ENCODE data around the gene PLCG2. TPM values are rescaled to one million over a fixed set of nuclear protein-coding genes. Genes with fewer than 3 reads are reported as not detected.
"Not testable (repeated sequence)": the region's sequence is repeated elsewhere in the genome, so short reads cannot be mapped to it uniquely, and the experiment has no call there.

PLCG2 gene
- total RNA-seq, 1 experiment from 2014 or later: 1.9 TPM

GRCh38 chr16:81787659-81788058, 8.6 kb downstream of the PLCG2 start:
- no peak for DNase-seq (ENCODE audit: low read depth)

DNA sequence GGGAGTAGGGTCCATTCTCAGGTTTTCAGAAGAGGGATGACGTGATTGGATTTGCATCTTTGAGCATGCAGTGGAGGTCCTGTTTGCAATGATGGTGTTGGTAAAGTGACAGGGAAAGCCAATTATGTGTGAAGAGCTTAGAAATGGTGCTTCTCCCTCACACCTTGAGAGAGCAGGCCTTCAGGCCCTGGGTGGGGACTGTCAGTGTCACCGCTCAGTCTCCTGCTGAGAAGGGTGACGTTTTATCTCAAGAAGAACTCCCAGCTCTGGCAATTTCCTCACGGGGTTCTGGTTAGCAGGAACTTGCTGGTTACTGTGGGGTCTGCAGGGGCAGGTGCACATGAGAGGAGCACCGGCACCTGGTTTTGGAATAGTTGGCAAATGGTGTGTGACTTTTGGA, 11.2 kb downstream of the PLCG2 start:
- DNase-seq (ENCODE audit: low read depth): no peak

DNA sequence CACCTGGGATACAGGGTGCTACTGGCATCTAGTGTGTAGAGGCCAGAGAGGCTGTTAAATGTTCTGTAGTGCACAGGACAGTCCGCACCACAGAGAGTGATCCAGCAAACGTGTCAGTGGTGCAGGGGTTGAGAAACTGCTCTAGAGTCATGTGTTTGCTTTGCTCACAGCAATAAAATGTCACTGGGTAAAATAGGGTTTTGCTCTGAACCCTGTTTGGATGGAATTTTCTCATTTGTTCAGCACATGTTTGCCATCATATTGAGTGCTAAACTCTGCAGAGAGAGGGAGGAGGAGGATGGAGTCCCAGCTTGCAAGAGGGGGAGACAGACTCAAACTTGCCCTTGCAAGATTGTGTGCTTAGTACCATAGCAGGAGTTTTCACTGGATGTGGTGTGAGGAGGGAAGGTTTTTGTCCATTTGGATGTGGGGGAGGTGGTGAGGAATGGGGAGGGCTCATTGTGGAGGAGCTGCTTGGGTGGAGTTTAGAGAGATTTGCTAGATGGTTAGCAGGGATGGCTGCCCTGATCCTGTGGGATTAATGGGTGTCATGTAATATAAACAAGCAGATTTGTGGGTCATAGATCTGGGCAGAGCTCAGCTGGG, 11.8 kb downstream of the PLCG2 start:
- DNase-seq (ENCODE audit: low read depth): no peak

GRCh38 chr16:81792828-81793227, 13.7 kb downstream of the PLCG2 start:
- DNase-seq (ENCODE audit: low read depth): no peak

- DNase-seq (ENCODE audit: low read depth): no peak
Observed at GRCh38 chr16:81795193-81795592, 16.1 kb downstream of the PLCG2 start.

DNA sequence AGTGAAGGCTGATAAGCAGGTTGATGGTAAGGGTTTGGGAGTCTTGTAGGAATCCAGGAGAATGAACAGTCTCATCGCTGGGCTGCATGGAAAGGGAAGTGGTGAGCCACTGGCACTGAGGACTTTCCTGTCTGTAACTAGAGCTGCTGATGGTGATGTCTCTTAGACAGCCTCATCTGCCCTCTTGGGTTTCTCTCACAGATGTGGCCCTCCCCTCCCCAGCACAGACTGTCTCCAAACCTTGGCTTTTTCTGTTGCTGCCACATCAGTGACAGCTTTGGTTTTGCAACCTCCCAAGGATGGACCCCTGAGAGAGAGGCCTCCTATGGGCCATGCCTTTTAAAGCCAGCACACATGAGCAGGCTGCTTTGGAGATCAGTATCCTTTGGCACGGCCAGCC, 16.9 kb downstream of the PLCG2 start:
- no peak for DNase-seq (ENCODE audit: low read depth)

- no peak for DNase-seq (ENCODE audit: low read depth)
Observed at GRCh38 chr16:81796583-81797346, 17.7 kb downstream of the PLCG2 start.

DNA sequence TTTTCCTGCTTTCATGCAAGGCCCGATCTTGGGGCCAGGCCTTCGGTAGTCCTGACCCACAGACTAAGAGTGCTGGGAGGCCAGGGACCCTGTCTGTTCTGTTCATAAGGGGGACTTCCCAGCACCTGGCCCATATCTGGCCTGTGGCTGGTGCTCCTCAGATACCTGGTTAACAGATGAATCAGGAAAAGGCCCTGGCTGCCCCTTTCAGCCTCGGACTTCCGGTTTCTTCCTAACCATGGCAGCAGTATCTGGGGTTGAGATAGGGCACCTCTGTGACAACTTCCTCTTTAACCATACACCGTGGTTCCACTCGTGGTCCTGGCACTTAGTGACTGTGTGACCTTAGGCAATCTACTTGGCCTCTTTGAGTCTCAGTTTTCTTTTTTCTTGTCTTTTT, 18.4 kb downstream of the PLCG2 start:
- no peak for DNase-seq (ENCODE audit: low read depth)

DNA sequence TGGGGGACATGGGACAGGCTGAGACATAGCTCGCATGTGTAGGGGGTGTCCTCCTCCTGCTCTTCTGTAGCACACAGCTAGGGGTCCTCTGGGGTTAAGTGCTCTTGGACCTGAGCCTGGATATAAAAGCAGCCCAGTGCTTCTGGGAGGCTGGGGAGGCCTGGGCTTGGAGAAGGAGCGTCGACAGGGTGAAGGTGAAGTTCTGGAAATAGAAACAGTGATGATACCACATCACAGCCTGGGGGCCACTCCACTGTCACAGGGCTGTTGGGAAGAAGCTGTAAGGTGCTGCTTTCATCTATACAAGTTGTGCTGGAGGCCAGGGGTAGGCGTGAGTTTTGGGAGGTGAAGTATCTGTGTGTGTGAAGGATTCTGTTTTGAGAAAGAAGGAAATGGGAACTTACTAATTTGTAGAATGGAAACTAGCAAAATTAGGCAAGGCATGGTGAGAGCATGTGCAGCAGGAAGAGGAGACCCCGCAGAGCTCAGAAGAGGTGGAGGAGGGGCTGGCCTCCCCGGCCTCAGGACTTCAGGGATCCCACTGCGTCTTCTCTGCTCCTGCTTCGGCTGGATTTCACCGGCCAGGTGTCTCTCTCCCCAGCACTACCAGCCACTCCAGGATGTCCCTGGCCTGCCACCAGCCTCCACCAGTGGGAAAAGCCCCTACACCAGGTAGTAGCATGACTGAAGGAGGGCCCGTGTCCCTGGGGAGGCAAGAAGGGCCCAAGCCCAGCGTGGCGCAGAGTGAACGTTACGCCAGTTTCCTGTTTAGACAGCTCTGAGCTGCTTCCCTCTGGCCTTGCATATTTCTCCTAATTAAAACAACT, 19.4 kb downstream of the PLCG2 start:
- DNase-seq (ENCODE audit: low read depth): no peak

DNA sequence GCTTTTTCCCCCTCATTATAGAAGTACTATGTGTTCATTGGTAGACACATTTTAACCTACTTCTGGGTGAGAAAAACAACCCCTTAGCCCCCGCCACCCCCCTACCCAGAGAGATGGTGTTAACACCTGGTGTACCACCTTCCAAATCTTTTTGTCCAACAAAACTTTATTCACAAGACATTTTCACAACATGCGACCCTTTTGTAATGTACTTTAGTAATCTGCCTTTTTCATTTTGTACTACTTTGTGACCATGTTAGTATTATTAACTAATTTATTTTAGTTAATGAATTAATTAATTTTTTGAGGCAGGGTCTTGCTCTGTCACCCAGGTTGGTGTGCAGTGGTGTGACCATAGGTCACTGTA, 20.0 kb downstream of the PLCG2 start:
- no peak for DNase-seq (ENCODE audit: low read depth)

DNA sequence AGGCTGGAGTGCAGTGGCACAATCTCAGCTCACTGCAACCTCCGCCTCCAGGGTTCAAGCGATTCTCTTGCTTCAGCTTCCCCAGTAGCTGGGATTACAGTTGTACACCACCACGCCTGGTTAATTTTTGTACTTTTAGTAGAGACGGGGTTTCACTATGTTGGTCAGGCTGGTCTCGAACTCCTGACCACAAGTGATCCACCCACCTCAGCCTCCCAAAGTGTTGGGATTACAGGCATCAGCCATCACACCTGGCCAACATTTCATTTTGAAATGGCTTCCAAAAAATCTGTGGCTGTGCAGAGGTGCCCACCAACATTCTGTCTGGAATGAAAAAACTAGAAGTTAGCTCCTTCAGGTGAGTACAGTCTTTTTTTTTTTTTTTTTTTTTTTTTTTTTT, 22.6 kb downstream of the PLCG2 start:
- DNase-seq (ENCODE audit: low read depth): not testable (repeated sequence)

- no peak for DNase-seq (ENCODE audit: low read depth)
Observed at GRCh38 chr16:81803332-81803731, 24.2 kb downstream of the PLCG2 start.

DNA sequence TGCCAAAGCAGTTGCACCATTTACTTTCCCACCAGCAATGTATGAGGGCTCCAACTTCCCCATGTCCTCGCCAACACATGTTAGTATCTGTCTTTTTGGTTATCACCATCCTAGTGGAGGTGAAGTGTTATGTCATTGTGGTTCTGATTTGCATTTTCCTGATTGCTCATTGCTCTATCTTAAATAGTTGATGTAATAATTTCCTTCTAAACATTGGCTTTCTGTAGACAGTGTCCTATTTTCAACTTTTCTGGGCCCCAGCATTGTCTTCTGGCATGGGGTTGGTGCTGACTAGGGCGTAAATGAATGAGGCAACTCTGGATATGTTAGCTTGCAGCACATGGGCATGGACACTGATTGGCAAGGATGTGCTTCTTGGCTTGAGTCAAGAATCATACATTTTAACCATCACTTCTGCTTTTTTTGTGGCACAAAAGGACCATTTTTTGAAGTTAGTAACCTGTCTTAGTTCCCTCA, 25.1 kb downstream of the PLCG2 start:
- DNase-seq (ENCODE audit: low read depth): no peak

DNA sequence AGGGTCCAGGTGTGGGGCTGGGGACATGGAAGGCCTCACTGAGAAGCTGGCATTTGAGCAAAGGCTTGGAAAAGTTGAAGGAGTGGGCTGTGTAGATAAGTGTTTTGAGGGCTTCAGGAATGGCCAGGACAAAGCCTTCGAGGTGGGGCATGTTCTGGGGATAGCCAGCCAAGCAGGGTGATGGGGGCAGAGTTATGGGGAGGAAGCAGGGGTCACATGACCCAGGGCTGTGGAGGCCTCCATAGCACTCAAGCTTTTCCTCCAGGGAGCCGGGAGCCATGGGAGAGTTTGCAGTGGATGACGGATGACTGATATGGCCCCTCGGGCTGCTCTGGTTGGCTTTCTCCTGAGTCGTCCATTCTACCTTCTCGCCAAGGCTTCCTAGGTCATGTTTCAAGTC, 27.6 kb downstream of the PLCG2 start:
- DNase-seq (ENCODE audit: low read depth): no peak

- no peak for DNase-seq (ENCODE audit: low read depth)
Observed at GRCh38 chr16:81807767-81808358, 28.8 kb downstream of the PLCG2 start.

DNA sequence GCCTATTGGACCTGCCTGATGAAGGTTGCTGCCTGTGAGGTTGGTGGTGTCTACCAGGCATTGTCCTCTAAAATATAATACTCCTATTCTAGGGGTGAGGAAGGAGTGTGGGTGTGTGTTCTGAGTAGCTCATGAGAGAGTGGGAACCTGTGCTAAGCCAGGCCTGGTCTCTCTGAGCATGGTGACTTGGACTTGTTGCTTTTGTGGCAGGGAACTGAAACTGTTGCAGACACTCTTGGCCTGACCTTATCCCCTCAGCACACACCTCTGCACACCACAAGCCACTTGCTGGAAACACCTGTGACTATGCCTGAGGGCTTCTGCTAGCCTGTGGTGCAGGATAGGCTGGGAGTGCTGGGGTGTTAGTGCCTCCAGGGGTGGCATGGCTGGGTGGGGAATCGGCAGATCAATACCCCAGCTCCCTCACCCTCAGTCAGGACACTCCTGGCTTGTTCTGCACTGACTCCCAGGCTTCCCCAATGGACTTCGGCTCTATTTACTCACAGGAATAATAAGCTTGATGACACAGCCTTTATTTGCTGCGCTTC, 29.9 kb downstream of the PLCG2 start:
- DNase-seq (ENCODE audit: low read depth): no peak

DNA sequence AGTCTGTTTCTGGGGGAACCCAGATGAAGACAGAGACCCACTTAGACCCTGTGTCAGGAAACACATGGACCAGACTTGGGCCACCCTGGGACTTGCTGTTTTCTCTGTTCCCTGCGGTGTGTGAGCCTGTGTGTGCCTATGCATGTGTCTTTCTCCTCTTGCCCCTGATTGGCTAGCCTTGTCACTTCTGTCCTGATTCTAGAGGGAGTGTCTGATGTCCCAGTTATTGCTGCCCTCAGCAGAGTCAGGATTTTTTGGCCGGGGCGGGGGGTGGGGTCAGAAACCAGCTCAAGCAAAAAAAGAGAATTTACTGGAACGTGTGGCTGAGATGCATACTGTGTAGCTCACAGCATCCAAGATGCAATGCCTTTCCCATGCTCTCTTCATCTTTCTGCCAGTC, 30.5 kb downstream of the PLCG2 start:
- no peak for DNase-seq (ENCODE audit: low read depth)

DNA sequence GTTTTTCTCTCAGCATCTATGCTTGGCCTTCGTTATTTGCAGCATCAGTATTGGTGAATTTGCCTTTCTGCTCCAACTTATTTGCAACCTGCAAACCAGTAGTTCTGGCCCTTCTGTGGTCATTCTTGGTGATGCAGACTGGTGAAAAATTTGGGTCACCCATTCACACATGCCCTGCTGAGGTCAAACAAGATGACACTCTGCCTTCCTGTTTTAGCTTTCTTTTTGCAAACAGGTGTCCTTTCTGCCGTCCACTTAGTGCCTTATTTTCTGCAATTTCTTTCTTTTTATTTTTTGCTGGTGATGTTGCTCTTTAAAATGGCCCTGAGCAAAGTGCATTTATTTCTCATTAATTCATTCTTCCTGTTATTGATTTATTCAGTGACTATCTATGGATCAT, 31.3 kb downstream of the PLCG2 start:
- DNase-seq (ENCODE audit: low read depth): no peak

DNA sequence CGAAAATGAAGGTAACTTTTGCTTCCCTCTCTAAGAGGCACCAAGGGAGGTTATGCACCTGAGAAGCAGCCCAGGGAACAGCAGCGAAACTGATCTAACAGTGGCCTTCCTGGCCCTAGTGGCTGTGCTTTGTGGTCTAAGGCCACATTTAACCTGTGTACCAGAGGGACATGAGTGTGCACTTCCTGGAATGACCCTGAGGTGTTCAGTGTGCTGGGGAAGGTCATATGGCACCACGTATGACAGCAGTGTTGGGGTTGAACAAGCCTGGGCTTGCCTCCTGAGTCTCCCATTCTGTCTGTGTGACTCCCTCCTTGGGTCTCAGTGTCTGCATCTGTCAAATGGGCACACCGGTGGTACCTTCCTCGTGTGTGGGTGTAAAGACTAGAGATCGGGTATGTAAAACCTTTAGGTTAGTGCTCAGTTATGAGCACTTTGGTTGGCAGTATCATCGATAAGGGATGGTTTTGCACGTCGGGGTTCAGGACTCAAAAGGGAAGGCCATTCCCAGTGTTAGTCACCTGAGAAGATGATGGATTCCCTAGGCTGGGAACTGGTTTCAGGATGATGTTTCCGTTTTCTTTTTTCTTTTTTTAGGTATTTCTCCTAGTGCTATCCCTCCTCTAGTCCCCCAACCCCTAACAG, 31.9 kb downstream of the PLCG2 start:
- DNase-seq (ENCODE audit: low read depth): no peak

GRCh38 chr16:81813648-81814047, 34.6 kb downstream of the PLCG2 start:
- DNase-seq (ENCODE audit: low read depth): no peak
